Measurements from ENCODE around the gene ENPP4. TPM values are rescaled to one million over a fixed set of nuclear protein-coding genes. Genes with fewer than 3 reads are reported as not detected.

Gene ENPP4
- 0.28 and 0.56 TPM in 2 replicates for total RNA-seq

DNA sequence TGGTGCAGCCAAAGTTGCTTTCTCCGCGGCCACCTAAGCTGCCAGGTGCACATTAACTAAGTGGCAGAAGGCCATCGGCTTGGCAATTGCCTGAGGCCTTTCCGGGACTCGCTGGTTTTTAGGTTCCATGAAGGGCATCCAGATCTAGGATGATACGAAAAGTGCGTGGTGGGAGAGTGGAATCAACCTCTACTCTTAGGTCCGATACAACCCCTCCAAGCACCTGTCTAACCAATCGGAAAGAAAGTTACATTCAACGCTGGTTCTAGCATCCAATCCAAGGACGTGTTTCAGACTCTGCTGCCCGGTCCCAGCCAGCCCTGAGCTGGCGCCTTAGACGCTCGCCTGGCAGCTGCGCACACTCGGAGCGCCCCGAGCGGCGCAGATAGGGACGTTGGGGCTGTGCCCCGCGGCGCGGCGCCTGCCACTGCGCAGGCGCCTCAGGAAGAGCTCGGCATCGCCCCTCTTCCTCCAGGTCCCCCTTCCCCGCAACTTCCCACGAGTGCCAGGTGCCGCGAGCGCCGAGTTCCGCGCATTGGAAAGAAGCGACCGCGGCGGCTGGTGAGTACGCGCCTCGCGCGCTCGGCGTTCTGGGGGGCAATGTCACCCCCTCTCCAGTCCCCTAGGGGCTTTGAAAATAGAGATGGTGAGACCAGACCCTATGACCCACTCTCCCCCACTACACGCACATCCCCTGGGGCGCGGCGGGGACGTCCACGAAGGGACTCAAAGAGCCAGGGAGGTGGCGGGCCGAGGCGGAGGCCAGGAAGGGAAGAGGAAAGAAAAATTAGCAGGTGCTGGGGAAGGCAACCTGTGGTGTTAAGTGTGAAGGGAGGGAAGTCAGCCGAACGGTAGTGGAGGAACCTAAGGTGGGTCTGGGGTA, at the start of gene ENPP4:
Gene ENPP4, plus strand, starts transcription at position 361 of the 883 bp plus-strand sequence. CDS start 9,595 bp downstream, outside the sequence.

GRCh38 chr6:46170357-46171289, 40.8 kb downstream of the ENPP4 start, which contains the start of gene ENPP5:
Gene ENPP5 (minus strand): TSS chr6:46170980. CDS start chr6:46168262, 2,718 bp downstream.

Other genes starting within 250 kb of the ENPP4 start
- gene CLIC5, start 114.1 kb upstream of the ENPP4 start, total RNA-seq = not detected in 2 replicates
- 0.74 and 0.92 TPM in 2 replicates for gene ENPP5, start 41.0 kb downstream of the ENPP4 start, total RNA-seq

All from airway epithelial cell (primary cell).